Bronchial epithelial cell (primary cell): ENCODE results near the gene PIGH. TPM values are rescaled to one million over a fixed set of nuclear protein-coding genes. Genes with fewer than 3 reads are reported as not detected.

Experiments used
- DNase-seq: peaks from one replicate; pipeline ENCODE4 v3.0.0-alpha.2; 2010; ENCODE audit warnings: low read depth
- FAIRE-seq: peaks from 2 replicates; lab custom pipeline; 2011; peaks lifted over from hg19 to GRCh38; lab: Jason Lieb, UNC
- H3K27me3 ChIP-seq: 2 replicates; pipeline ENCODE4 v1.5.1; 2011; ENCODE audit warnings: low read length; ENCODE audit not compliant: control insufficient read depth, insufficient read depth
- H3K36me3 ChIP-seq: 2 replicates; pipeline ENCODE4 v1.5.1; 2011; ENCODE audit warnings: low read length; ENCODE audit not compliant: control insufficient read depth, insufficient read depth
- H3K4me3 ChIP-seq: 2 replicates; pipeline ENCODE4 v1.5.1; 2011; ENCODE audit warnings: mild to moderate bottlenecking, low read depth, low read length, control low read depth
- total RNA-seq: library from RNA; depleted of rRNA; stranded (reverse); fragments of >200 nt; gene quantifications from 2 replicates; pipeline ENCODE4 v1.2.1, GENCODE V29; 2014
- TF ChIP-seq, protein P1 (sequence below): IDR thresholded peaks from 2 replicates; pipeline ENCODE4 v1.5.1; 2011; ENCODE audit warnings: mild to moderate bottlenecking, moderate library complexity, low read length, control low read depth, inconsistent platforms; ENCODE audit not compliant: insufficient read depth, severe bottlenecking

Gene PIGH
- total RNA-seq, 1 donor from 2014 or later, result 17.9 TPM

DNA sequence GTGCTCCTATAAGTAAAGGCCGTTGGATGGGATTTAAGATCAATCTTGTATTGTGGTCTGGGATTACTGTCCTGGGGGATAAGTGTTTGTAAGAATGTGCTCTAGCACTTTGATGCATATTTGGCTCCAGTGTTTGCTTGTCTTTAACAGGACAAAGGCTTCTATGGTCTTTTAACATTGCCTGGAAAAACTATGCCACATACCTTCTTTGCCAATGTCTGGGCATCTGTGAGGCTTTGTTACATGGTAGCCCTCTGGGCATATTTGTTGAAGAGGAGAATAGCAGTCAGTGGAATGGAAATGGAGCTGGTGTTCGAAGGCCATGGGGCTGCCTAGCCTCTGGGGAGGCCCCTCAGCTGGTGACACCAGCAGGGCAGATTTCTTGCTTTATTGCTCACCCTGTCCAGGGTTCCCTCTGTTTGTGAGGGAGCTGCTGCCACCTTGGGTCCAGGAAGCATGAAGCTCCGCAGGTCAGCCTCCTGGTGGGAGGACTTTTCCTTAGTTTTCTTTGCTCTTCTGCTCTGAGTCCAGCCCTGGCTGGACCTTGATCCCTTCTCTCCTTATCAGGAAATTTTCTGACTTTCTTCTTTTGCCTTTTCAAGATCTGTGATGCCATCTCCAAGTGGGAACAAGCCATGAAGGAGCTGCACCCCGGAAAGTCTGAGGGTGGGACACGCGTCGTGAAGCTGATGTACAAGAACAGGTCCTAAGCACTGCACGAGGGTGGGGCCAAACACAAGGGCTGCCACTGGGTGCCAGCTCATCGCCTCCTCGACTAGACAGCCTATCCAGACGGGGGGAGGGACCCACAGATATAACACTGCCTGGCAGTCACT lies 19.5 kb downstream of the PIGH start:
- TF ChIP-seq, protein P1, sequence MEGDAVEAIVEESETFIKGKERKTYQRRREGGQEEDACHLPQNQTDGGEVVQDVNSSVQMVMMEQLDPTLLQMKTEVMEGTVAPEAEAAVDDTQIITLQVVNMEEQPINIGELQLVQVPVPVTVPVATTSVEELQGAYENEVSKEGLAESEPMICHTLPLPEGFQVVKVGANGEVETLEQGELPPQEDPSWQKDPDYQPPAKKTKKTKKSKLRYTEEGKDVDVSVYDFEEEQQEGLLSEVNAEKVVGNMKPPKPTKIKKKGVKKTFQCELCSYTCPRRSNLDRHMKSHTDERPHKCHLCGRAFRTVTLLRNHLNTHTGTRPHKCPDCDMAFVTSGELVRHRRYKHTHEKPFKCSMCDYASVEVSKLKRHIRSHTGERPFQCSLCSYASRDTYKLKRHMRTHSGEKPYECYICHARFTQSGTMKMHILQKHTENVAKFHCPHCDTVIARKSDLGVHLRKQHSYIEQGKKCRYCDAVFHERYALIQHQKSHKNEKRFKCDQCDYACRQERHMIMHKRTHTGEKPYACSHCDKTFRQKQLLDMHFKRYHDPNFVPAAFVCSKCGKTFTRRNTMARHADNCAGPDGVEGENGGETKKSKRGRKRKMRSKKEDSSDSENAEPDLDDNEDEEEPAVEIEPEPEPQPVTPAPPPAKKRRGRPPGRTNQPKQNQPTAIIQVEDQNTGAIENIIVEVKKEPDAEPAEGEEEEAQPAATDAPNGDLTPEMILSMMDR, result no peak
- DNase-seq (no peak), FAIRE-seq (no peak)
- Histone ChIP-seq H3K27me3 (no peaks in the 10 kb centered on the region), H3K36me3 (no peaks in the 10 kb centered on the region), H3K4me3 (no peak overlapping the region)

DNA sequence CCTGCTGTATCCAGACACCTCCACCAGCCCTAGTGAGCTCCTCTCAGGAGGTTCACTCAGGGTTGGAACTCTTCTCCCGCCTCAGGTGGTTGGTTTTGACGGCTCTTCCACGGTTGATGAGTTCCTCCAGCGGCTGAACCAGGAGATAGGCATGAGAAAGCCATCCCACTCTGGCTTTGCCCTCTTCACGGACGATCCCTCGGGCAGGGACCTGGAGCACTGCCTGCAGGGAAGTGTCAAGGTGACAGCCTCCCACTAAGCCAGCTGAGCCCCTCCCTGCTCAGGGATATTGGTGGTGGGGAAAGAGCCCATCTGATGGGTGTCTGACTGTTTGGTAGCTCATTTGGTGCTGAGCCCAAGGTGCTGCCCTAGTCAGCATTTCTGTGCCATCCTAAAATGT lies 20.4 kb downstream of the PIGH start:
- H3K36me3 ChIP-seq, result no peaks in the 10 kb centered on the region
- H3K4me3 ChIP-seq, result no peak overlapping the region
- FAIRE-seq (no peak), DNase-seq (no peak)
- TF ChIP-seq, protein P1, result no peak
- H3K27me3 ChIP-seq, result no peaks in the 10 kb centered on the region

GRCh38 chr14:67579040-67579439 lies 21.0 kb downstream of the PIGH start:
- FAIRE-seq, result no peak
- no peak overlapping the region for H3K4me3 ChIP-seq
- TF ChIP-seq, protein P1, result no peak
- H3K36me3 ChIP-seq, result no peaks in the 10 kb centered on the region
- H3K27me3 ChIP-seq, result no peaks in the 10 kb centered on the region
- no peak for DNase-seq

DNA sequence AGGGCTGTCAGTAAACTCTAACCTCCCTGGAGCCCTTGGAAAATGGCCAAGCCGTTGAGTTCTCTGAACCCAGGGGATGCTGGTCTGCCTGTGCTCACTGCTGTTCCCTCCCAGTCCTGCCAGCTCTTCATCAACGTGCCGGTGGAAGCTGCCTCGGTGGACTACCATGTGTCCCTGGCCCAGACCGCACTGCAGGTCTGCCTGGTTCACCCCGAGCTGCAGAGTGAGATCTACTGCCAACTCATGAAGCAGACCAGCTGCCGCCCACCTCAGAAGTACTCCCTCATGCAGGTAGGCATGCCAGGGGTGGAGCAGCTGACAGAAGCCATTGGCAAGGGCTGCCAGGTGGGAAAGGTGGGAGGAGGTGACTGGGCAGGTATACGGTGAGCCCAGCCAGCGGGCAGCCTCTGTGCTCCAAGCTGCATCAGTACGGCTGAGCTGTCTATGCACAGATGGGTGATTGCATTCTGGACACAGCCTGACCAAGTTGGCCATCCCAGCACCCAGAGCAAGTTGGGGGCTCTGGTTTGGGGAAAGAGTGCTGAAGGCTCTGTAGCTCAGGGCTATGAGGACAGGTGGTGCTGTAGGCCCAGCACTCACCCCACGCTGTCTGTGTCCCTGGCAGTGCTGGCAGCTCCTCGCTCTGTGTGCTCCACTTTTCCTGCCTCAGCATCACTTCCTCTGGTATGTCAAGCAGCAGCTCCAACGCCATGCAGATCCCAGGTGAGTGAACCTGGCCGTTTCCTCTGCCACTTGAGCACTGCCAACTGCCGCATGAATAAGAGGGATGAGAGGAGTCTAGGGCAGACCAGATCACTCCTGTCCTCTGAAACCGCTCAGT lies 21.9 kb downstream of the PIGH start:
- FAIRE-seq, result no peak
- DNase-seq, result no peak
- no peak overlapping the region for H3K4me3 ChIP-seq

GRCh38 chr14:67577181-67577808 lies 22.8 kb downstream of the PIGH start:
- FAIRE-seq, result no peak

More for the DNA sequence above, 21.9 kb downstream of the PIGH start:
- Histone ChIP-seq H3K36me3 (no peaks in the 10 kb centered on the region), H3K27me3 (no peaks in the 10 kb centered on the region)
- TF ChIP-seq, protein P1, result no peak

More at GRCh38 chr14:67577181-67577808, 22.8 kb downstream of the PIGH start:
- no peak overlapping the region for H3K4me3 ChIP-seq
- no peaks in the 10 kb centered on the region for H3K27me3 ChIP-seq
- TF ChIP-seq, protein P1, result no peak
- DNase-seq, result no peak
- no peaks in the 10 kb centered on the region for H3K36me3 ChIP-seq
